Adrenal gland (tissue), 5 donors: Measurements from ENCODE around the gene PCDHGA8.

Source experiments
- POLR2A ChIP-seq, 2 donors: fragments of 450-650 bp; IDR thresholded peaks; one replicate each; pipeline ENCODE4 v1.6.1; 2017; ENCODE audit warnings: antibody characterized with exemption in 2 of 2, mild to moderate bottlenecking in 2 of 2, moderate library complexity in 1 of 2
- TF ChIP-seq, protein P1 (sequence below), 6 experiments: fragments of 450-650 bp in 4 of 6; fragments of 200-600 bp in 2 of 6; sonication (generic) in 1 of 6; IDR thresholded peaks; 1 replicate in 5 of 6; 2 replicates in 1 of 6; pipeline versions ENCODE4 v1.5.1 to v1.8.0; 2016 to 2021; ENCODE audit warnings: antibody characterized with exemption in 6 of 6, mild to moderate bottlenecking in 2 of 6, moderate library complexity in 1 of 6
- donor health status: DM: no; HTN: no; CAD: no.

- TF ChIP-seq, protein P1, sequence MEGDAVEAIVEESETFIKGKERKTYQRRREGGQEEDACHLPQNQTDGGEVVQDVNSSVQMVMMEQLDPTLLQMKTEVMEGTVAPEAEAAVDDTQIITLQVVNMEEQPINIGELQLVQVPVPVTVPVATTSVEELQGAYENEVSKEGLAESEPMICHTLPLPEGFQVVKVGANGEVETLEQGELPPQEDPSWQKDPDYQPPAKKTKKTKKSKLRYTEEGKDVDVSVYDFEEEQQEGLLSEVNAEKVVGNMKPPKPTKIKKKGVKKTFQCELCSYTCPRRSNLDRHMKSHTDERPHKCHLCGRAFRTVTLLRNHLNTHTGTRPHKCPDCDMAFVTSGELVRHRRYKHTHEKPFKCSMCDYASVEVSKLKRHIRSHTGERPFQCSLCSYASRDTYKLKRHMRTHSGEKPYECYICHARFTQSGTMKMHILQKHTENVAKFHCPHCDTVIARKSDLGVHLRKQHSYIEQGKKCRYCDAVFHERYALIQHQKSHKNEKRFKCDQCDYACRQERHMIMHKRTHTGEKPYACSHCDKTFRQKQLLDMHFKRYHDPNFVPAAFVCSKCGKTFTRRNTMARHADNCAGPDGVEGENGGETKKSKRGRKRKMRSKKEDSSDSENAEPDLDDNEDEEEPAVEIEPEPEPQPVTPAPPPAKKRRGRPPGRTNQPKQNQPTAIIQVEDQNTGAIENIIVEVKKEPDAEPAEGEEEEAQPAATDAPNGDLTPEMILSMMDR (IDR thresholded peaks at IDR 0.05): peak in 5 of 6 experiments; percentile 15 to 41 (median 37)
- TF ChIP-seq POLR2A (IDR thresholded peaks at IDR 0.05): no peak
Measured at GRCh38 chr5:141420855-141421488, 28.5 kb downstream of the PCDHGA8 start, which contains the start of gene PCDHGA11.
